Fibroblast of peridontal ligament (primary cell): ENCODE results near the gene FAM199X.

Experiments used
- DNase-seq: peaks from one replicate; pipeline ENCODE4 v3.0.0-alpha.2; 2010; ENCODE audit errors: extremely low read depth

The FAM199X gene

GRCh38 chrX:104165894-104166734 lies at the start of gene FAM199X:
Gene FAM199X, plus strand, starts transcription at chrX:104166453. Its CDS starts 333 bp downstream, at chrX:104166786.
- DNase-seq = peak; percentile 75

- DNase-seq = no peak
Observed at GRCh38 chrX:104117759-104118158, 48.5 kb upstream of the FAM199X start.

GRCh38 chrX:104118765-104119164 lies 47.5 kb upstream of the FAM199X start:
- no peak for DNase-seq

- DNase-seq = no peak
Observed at GRCh38 chrX:104122829-104123228, 43.4 kb upstream of the FAM199X start.

GRCh38 chrX:104126856-104127255 lies 39.4 kb upstream of the FAM199X start:
- peak; percentile 51 for DNase-seq

- DNase-seq = no peak
Observed at GRCh38 chrX:104130808-104131207, 35.4 kb upstream of the FAM199X start.

GRCh38 chrX:104134583-104135261 lies 31.5 kb upstream of the FAM199X start:
- no peak for DNase-seq

- no peak for DNase-seq
Observed at GRCh38 chrX:104135677-104136076, 30.6 kb upstream of the FAM199X start.

- DNase-seq = peak; percentile 93
Observed at GRCh38 chrX:104136241-104137019, 29.8 kb upstream of the FAM199X start.

- DNase-seq = peak; percentile 28
Observed at GRCh38 chrX:104137496-104137895, 28.8 kb upstream of the FAM199X start.

GRCh38 chrX:104141087-104141760 lies 25.0 kb upstream of the FAM199X start:
- DNase-seq = no peak

- DNase-seq = no peak
Observed at GRCh38 chrX:104151037-104151436, 15.2 kb upstream of the FAM199X start.

- DNase-seq = peak; percentile 77
Observed at GRCh38 chrX:104156630-104157529, 9.4 kb upstream of the FAM199X start, which contains the start of gene SLC25A53. Gene SLC25A53, minus strand, starts transcription at chrX:104157009. Its CDS starts 51,752 bp downstream, at chrX:104105257.

- DNase-seq = no peak
Observed at GRCh38 chrX:104166735-104167436, 633 bp downstream of the FAM199X start.

GRCh38 chrX:104168127-104168526 lies 1.9 kb downstream of the FAM199X start:
- no peak for DNase-seq

- DNase-seq = no peak
Observed at GRCh38 chrX:104172121-104172520, 5.9 kb downstream of the FAM199X start.

- DNase-seq = no peak
Observed at GRCh38 chrX:104172788-104173187, 6.5 kb downstream of the FAM199X start.

GRCh38 chrX:104173841-104174240 lies 7.6 kb downstream of the FAM199X start:
- no peak for DNase-seq

GRCh38 chrX:104183685-104184084 lies 17.4 kb downstream of the FAM199X start:
- DNase-seq = no peak

- DNase-seq = no peak
Observed at GRCh38 chrX:104187931-104188330, 21.7 kb downstream of the FAM199X start.
